Measurements from ENCODE around the gene HS3ST1.

GRCh38 chr4:11409632-11410031 lies 19.1 kb downstream of the HS3ST1 start:
- TF ChIP-seq POLR2A (IDR thresholded peaks at IDR 0.05) (no peak), CTCF (IDR thresholded peaks at IDR 0.05) (no peak)
